Cardiac fibroblast (primary cell): ENCODE data around the gene ADAM12.
"Not testable (repeated sequence)": the region's sequence is repeated elsewhere in the genome, so short reads cannot be mapped to it uniquely, and the experiment has no call there.

Experiments
- DNase-seq, 2 donors: peaks; one replicate each; pipeline versions ENCODE4 v3.0.0 to v3.0.0-alpha.2; 2010; ENCODE audit warnings: low read depth in 2 of 2
- H3K4me3 ChIP-seq, 2 donors: replicated peaks in 1 of 2; 1 replicate in 1 of 2; 2 replicates in 1 of 2; pipeline ENCODE4 v1.5.1; 2011; ENCODE audit warnings: low read depth in 2 of 2, low read length in 2 of 2, mild to moderate bottlenecking in 2 of 2, moderate library complexity in 1 of 2
- TF ChIP-seq, protein P1 (sequence below): IDR thresholded peaks from one replicate; pipeline ENCODE4 v1.5.1; 2011; ENCODE audit warnings: low read depth, mild to moderate bottlenecking, low read length, inconsistent platforms

The ADAM12 gene

GRCh38 chr10:126349676-126350075 lies 38.6 kb downstream of the ADAM12 start:
- no peak for DNase-seq
- no peak overlapping the region for H3K4me3 ChIP-seq
- TF ChIP-seq, protein P1, sequence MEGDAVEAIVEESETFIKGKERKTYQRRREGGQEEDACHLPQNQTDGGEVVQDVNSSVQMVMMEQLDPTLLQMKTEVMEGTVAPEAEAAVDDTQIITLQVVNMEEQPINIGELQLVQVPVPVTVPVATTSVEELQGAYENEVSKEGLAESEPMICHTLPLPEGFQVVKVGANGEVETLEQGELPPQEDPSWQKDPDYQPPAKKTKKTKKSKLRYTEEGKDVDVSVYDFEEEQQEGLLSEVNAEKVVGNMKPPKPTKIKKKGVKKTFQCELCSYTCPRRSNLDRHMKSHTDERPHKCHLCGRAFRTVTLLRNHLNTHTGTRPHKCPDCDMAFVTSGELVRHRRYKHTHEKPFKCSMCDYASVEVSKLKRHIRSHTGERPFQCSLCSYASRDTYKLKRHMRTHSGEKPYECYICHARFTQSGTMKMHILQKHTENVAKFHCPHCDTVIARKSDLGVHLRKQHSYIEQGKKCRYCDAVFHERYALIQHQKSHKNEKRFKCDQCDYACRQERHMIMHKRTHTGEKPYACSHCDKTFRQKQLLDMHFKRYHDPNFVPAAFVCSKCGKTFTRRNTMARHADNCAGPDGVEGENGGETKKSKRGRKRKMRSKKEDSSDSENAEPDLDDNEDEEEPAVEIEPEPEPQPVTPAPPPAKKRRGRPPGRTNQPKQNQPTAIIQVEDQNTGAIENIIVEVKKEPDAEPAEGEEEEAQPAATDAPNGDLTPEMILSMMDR, result no peak

DNA sequence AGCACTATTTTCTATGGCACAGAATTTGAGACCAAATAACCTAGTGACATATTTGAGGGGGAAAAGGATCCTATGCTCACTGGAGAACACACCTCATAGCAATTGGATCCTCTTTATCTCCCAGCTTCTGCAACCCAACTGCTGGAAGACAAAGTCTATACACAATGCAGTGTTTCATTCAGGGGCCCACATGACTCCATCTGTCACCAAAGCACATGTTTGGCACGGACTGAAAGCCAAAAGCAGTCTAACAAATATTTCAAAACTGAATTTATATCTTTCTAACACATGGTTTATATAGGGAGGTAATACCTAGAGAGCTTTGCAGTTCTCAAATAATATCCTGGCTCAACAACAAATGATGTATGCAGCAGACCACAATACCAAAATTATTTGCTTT lies 39.2 kb downstream of the ADAM12 start:
- TF ChIP-seq, protein P1, result no peak
- no peak for DNase-seq
- no peak overlapping the region for H3K4me3 ChIP-seq

- H3K4me3 ChIP-seq, DNase-seq: not testable (repeated sequence)
These were observed 44.8 kb downstream of the ADAM12 start for GRCh38 chr10:126343496-126343895.

- no peak overlapping the region for H3K4me3 ChIP-seq
- no peak for DNase-seq
- TF ChIP-seq, protein P1, result no peak
These were observed 45.6 kb downstream of the ADAM12 start for GRCh38 chr10:126342680-126343079.

GRCh38 chr10:126341491-126341890 lies 46.8 kb downstream of the ADAM12 start:
- H3K4me3 ChIP-seq, result no peak overlapping the region
- TF ChIP-seq, protein P1, result no peak
- no peak for DNase-seq

DNA sequence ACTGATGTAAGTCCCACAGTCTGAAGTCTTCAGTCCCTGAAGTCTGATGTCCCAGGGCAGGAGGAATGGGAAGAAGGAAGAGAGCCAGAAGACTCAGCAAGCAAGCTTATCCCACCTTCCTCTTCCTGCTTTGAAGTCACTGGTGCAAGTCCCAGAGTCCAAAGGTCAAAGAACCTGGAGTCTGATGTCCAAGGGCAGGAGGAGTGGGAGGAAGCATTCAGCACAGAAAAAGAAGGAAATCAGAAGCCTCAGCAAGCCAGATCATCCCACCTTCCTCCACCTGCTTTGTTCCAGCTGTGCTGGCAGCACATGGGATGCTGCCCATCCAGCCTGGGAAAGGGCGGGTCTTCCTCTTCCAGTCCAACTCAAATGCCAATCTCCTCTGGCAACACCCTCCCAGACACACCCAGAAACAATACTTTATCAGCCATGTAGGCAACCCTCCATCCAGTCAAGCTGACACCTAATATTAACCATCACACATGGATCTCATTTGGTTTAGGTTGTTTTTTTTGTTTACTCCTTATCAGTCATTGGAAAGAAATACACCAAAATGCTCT lies 50.9 kb downstream of the ADAM12 start:
- H3K4me3 ChIP-seq, result no peak overlapping the region
- DNase-seq, result no peak
- TF ChIP-seq, protein P1, result no peak

DNA sequence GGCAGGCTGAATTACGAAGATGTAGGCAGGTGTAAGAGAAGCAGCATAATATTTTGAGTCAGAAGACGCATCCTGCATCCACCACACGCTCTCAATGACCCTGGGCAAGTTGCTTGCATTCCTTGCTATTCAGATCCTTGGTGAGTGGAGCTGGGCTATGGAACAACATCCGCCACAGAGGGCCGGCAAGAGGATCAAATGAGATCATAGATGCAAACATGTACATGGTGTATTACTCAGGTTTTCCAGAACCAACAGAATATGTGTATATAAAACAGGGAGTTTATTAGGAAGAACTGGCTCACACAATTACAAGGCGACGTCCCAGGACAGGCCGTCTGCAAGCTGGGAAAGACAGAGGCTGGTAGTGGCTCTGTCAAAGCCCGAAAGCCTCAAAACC lies 51.5 kb downstream of the ADAM12 start:
- TF ChIP-seq, protein P1, result no peak
- H3K4me3 ChIP-seq, result no peak overlapping the region
- DNase-seq, result no peak
